Fibroblast of skin of right quadriceps (primary cell): ENCODE data around the gene AXIN2.
"Not testable (repeated sequence)": the region's sequence is repeated elsewhere in the genome, so short reads cannot be mapped to it uniquely, and the experiment has no call there.

Source experiments
- DNase-seq: peaks from one replicate; pipeline ENCODE4 v3.0.0-alpha.2; 2013

Gene AXIN2

GRCh38 chr17:65515512-65515911 is 45.9 kb downstream of the AXIN2 start:
- no peak for DNase-seq

GRCh38 chr17:65514541-65514940 is 46.9 kb downstream of the AXIN2 start:
- DNase-seq: peak; percentile 58

GRCh38 chr17:65514082-65514481 is 47.4 kb downstream of the AXIN2 start:
- DNase-seq: peak; percentile 87

DNA sequence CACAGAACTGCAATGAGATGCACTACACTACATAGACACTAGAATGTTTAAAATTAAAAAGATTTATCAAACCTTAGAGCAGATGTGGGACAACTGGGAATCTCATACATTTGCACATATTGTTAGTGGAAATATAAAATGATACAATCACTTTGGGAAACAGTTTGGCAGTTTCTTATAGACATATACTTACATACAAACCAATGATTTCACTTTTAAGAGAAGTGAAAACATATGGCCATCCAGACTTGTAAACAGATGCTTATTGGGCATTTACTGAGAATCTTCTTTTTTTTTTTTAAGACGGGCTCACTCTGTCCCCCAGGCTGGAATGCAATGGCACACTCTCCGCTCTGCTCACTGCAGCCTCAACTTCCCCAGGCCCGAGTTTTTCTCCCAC is 50.1 kb downstream of the AXIN2 start:
- no peak for DNase-seq

DNA sequence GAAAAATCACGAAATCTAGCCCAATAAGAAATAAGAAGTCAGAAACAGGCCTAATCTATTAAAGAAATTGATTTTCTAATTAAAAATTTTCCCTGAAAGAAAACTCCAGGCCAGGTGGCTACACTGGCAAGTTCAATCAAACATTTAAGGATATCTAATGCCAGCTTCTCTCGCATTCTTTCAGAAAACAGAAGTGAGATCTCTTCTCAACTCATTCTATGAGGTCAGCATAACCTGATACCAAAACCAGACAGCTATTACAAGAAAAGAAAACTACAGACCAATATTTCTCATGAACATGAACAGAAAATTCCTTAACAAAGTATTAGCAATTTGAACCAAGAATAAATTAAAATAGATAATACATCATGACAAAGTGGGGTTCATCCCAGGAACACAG is 52.4 kb downstream of the AXIN2 start:
- DNase-seq: no peak

- not testable (repeated sequence) for DNase-seq
Measured at GRCh38 chr17:65504673-65505072, 56.8 kb downstream of the AXIN2 start.

GRCh38 chr17:65504141-65504540 is 57.3 kb downstream of the AXIN2 start:
- no peak for DNase-seq

- DNase-seq: no peak
Measured at GRCh38 chr17:65503557-65503956, 57.9 kb downstream of the AXIN2 start.

DNA sequence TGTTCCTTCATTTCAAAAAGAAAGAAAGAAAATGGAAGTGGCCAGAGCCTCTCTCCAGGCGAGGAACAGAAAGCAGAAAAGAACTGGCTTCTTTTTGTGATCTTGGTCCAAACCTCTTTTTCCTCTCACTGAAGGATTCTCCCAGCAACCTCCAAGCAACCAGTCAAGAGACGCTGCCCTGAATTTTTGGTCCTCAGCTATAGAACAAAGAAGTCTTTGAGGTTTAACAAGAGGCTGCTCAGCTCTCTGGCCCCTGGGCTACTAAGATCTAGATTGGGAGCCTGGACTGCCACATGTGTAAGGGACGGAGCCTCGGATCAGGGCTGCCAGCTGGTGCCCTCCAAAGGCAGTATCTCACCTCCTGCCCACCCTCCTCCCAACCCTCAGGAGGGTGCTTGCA is 62.6 kb downstream of the AXIN2 start:
- no peak for DNase-seq

- no peak for DNase-seq
Measured at GRCh38 chr17:65496801-65497200, 64.6 kb downstream of the AXIN2 start.

- DNase-seq: no peak
Measured at GRCh38 chr17:65495122-65496055, 66.1 kb downstream of the AXIN2 start.

DNA sequence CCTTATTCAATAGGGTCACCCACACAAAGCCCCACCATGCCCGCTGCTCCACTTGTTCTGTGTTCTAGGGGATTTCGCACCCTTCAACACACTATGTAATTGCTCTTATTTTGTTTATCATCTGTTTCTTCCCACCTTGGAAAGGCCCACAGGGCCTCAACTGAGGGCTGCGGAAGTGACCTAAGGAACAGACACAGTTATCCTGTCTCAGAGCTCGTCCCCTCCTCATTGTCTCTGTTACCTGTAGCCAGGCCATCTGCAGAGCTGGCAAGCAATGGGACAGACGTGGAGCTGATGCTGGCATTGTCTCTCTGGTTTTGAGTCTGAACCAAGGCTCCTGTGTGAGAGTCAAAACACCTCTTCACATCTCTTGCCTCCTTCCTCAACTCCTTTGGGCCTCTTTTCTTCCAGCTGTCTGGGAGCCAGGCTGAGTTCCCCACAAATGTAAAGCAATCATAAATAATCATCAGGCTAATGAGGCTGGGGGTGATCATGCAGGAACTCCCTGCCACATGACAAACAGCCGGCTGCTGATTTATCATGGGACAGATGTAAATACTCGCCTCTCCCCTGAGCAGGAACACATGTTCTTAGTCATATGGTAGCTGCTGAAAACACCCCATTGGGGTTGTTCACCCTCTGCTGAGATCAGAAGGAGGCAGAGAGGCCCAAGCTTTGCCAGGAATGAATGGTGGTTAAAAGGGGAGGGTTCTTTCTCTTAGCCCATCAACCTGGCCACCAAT is 71.9 kb downstream of the AXIN2 start:
- DNase-seq: peak; percentile 22

DNA sequence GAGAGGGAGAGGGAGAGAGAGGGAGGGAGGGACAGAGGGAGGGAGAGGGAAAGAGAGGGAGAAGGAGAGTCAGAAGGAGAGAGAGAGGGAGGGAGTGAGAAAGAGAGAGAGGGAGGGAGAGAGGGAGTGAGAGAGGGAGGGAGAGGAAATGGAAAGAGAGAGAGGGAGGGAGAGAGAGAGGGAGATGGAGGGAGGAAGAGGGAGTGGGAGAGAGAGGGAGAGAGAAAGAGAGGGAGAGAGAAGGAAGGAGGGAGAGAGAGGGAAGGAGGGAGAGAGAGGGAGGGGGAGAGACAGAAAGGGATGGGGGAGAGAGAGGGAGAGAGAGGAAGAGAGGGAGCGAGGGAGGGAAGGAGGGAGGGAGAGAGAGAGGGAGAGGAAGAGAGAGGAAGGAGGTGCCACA is 72.8 kb downstream of the AXIN2 start:
- DNase-seq: no peak

- no peak for DNase-seq
Measured at GRCh38 chr17:65487990-65488389, 73.5 kb downstream of the AXIN2 start.

DNA sequence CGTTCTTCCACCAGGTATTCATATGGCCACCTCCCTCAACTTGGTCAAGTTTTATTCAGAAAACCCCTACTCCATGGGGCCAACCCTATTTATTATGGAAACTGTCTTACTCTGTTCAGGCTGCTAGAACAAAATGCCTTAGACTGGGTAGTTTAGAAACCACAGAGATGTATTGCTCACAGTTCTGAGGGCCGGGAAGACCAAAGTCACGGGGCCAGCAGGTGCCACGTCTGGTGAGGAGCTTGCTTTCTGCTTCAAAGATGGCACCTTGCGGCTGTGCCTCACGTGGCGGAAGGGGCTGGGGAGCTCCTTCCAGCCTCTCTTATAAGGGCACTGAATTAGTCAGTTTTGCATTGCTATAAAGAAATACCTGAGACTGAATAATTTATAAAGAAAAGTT is 74.3 kb downstream of the AXIN2 start:
- DNase-seq: no peak

DNA sequence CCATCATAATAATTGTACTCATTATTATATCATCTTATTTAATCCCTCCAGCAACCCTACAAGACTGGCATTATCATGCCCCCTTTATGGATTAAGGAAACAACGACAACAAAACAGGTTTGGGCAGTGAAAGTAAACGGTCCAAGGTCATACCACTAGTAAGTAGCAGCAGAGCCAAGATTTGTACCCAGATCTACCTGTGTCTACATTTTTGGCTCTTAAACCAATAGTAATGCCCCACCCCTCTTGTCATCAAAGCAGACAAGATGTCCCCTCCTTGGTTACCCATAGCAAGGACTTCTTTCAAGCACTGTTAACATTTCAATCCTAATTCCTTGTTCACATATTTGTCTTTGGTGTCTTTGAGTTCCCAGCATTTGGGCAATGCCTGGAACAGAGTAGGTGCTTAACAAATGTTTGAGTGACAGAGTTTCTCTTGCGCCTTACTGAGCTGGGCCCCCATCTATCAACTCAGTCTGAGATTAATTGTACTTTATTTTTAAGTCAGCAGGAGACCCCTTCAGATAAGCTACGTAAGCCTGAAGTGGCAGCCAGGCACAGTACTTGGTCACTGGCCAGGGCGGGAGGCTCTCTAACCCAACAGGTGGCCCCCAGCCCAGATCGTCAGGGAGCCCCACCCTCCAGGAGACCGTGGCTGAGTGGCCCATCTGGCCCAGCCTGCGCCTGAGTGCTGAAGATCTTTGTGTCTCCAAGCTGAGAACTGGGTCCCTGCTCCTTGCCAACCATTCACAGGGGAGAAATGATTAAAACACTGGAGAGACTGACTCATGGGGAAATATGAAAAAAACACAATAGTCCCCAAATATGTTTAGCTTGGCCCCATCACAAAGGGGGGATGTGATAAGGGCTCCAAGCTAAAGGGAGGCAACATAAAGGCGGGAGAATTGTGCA is 75.8 kb downstream of the AXIN2 start:
- DNase-seq: peak; percentile 12

- DNase-seq: not testable (repeated sequence)
Measured at GRCh38 chr17:65484405-65484804, 77.0 kb downstream of the AXIN2 start.

GRCh38 chr17:65483438-65483837 is 78.0 kb downstream of the AXIN2 start:
- no peak for DNase-seq

DNA sequence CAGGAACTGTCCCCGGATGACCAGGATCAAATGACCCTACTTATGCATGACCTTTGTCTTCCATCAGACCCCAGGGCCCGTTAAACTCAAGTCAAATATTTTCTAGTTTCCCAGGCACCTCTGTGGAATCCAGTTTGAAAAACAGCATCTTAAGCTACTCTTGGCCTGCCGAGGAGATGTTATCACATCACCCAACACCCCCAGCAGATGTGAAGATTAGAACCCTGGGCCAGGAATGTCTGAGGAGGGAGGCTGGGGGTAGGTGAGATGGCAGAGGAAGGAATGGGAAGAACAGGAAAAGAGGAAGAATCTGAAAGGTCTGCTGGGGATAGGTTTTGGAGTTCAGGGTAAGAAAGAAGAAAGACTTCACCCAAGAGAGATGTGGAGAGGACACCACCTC is 79.2 kb downstream of the AXIN2 start:
- no peak for DNase-seq

DNA sequence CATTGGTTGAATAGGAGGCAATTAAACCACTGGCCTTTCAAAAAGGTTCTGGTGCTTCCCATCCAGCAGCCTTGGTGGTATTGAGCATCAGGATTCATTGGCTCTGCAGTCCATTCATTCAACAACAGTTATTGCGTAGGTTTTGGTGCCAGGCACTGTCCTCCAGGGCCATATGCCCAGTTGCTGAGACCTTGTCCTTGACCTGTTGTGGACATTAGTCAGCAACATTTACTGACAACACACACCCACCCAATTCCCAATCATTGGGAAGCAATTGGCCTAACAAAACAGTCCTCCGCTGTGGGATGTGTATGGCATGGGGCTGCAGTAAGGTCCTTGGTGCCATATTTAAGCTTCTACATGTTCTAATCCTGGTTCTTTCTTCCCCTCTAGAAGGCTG is 82.2 kb downstream of the AXIN2 start:
- DNase-seq: no peak
